HepG2 (cell line): ENCODE measurements around the gene TLX1. TPM values are rescaled to one million over a fixed set of nuclear protein-coding genes. Genes with fewer than 3 reads are reported as not detected.

ENCODE experiments used
- ATAC-seq: fragments of 200-7000 bp; cut with Tn5 transposase; 3 replicates; pipeline ENCODE4 v1.9.1; 2020; ENCODE audit warnings: mild to moderate bottlenecking, moderate library complexity
- BruUV-seq: library from RNA; stranded (reverse); fragments of 400-500 nt; replicated peaks from 2 replicates; lab custom pipeline; 2021; lab: Mats Ljungman, UMichigan
- CTCF ChIA-PET: fragments of 300-600 bp; formaldehyde crosslinking; extraction: SDS; loops from one replicate; lab custom pipeline; 2021; ENCODE audit warnings: low total read pairs, inconsistent platforms, low intra/inter-chr PET ratio; lab: Yijun Ruan, JAX
- POLR2A ChIA-PET: fragments of 350-600 bp; sonication (Branson Sonifier 250); formaldehyde crosslinking; loops from one replicate; lab custom pipeline; 2020; ENCODE audit warnings: antibody characterized with exemption, inconsistent platforms; lab: Yijun Ruan, JAX
- DNase-seq: peaks from one replicate; pipeline ENCODE4 v3.0.0-alpha.2; 2015; ENCODE audit warnings: low spot score
- FAIRE-seq: peaks from 3 replicates; lab custom pipeline; 2011; peaks lifted over from hg19 to GRCh38; lab: Jason Lieb, UNC
- H2AFZ ChIP-seq: one replicate; pipeline ENCODE4 v1.6.1; 2011; ENCODE audit warnings: low read length, inconsistent platforms
- H3K27ac ChIP-seq: fragments of 300-600 bp; 3 replicates; pipeline ENCODE4 v1.8.0; 2011; ENCODE audit warnings: mixed run types, mild to moderate bottlenecking, mixed read lengths, low read length, inconsistent platforms; ENCODE audit not compliant: insufficient read depth; ENCODE audit errors: extremely low read length
- H3K27me3 ChIP-seq, 2 experiments: fragments of 200-600 bp in 1 of 2; 2 replicates in 1 of 2; 3 replicates in 1 of 2; pipeline versions ENCODE4 v1.6.0 to v1.8.0; 2011; ENCODE audit warnings: low read length in 2 of 2, mild to moderate bottlenecking in 2 of 2, moderate library complexity in 2 of 2, inconsistent platforms in 1 of 2; ENCODE audit not compliant: insufficient read depth in 2 of 2, control insufficient read depth in 1 of 2
- H3K36me3 ChIP-seq, 2 experiments: fragments of 200-600 bp in 1 of 2; replicated peaks in 1 of 2; 2 replicates in 1 of 2; 3 replicates in 1 of 2; pipeline versions ENCODE4 v1.5.1 to v1.8.0; 2011; ENCODE audit warnings: low read length in 2 of 2, inconsistent platforms in 1 of 2; ENCODE audit not compliant: insufficient read depth in 2 of 2, control insufficient read depth in 1 of 2
- H3K4me1 ChIP-seq: 2 replicates; pipeline ENCODE4 v1.5.1; 2012; ENCODE audit warnings: low read length, inconsistent platforms; ENCODE audit not compliant: insufficient read depth
- H3K4me2 ChIP-seq: 2 replicates; pipeline ENCODE4 v1.6.0; 2011; ENCODE audit warnings: low read depth, low read length, inconsistent platforms
- H3K4me3 ChIP-seq, 3 experiments: fragments of 200-600 bp in 1 of 3; sonication (generic), shearing (Covaris generic) in 1 of 3; replicated peaks in 1 of 3; 2 replicates each; pipeline ENCODE4 v1.5.1; 2011 to 2016; ENCODE audit warnings: low read length in 3 of 3, inconsistent platforms in 2 of 3, low read depth in 2 of 3, mild to moderate bottlenecking in 2 of 3, control low read depth in 1 of 3, mixed read lengths in 1 of 3; ENCODE audit not compliant: insufficient read depth in 1 of 3
- H3K79me2 ChIP-seq: one replicate; pipeline ENCODE4 v1.6.1; 2011; ENCODE audit warnings: low read length, inconsistent platforms; ENCODE audit not compliant: insufficient read depth
- H3K9ac ChIP-seq: 2 replicates; pipeline ENCODE4 v1.6.0; 2011; ENCODE audit warnings: mild to moderate bottlenecking, low read depth, low read length, inconsistent platforms; ENCODE audit not compliant: insufficient read depth
- H3K9me3 ChIP-seq: 2 replicates; pipeline ENCODE4 v1.5.1; 2012; ENCODE audit warnings: mild to moderate bottlenecking, low read length
- H4K20me1 ChIP-seq: 2 replicates; pipeline ENCODE4 v1.6.0; 2011; ENCODE audit warnings: inconsistent platforms, mild to moderate bottlenecking, low read length, moderate library complexity; ENCODE audit not compliant: insufficient read depth
- BRF2 ChIP-seq: sonication (generic); formaldehyde crosslinking; IDR thresholded peaks from 2 replicates; pipeline ENCODE4 v1.8.1; 2022; ENCODE audit warnings: mild to moderate bottlenecking, missing genetic modification reagents
- EP300 ChIP-seq, 3 experiments: sonication (generic) in 1 of 3; formaldehyde crosslinking in 1 of 3; IDR thresholded peaks; 2 replicates each; pipeline versions ENCODE4 v1.5.1 to v1.6.1; 2011 to 2020; ENCODE audit warnings: low read depth in 2 of 3, low read length in 2 of 3, borderline replicate concordance in 1 of 3, improper control_type of control experiment in 1 of 3, mild to moderate bottlenecking in 1 of 3, missing genetic modification reagents in 1 of 3, moderate library complexity in 1 of 3
- FLYWCH1 ChIP-seq: sonication (generic); formaldehyde crosslinking; IDR thresholded peaks from 2 replicates; pipeline ENCODE4 v1.8.1; 2023; ENCODE audit warnings: mild to moderate bottlenecking, missing genetic modification reagents
- MYC ChIP-seq: sonication (generic); formaldehyde crosslinking; IDR thresholded peaks from 2 replicates; pipeline ENCODE4 v1.9.0; 2021; ENCODE audit warnings: missing genetic modification reagents, borderline replicate concordance
- NCOA1 ChIP-seq: sonication (generic); formaldehyde crosslinking; IDR thresholded peaks from 2 replicates; pipeline ENCODE4 v1.9.0; 2021; ENCODE audit warnings: missing genetic modification reagents
- NFRKB ChIP-seq: fragments of 450-650 bp; IDR thresholded peaks from 2 replicates; pipeline ENCODE4 v1.6.1; 2017
- RAD21 ChIP-seq: fragments of 450-650 bp; formaldehyde crosslinking; IDR thresholded peaks from 2 replicates; pipeline ENCODE4 v1.5.0; 2020; ENCODE audit warnings: mild to moderate bottlenecking
- SIN3B ChIP-seq: fragments of 150-350 bp; IDR thresholded peaks from 2 replicates; pipeline ENCODE4 v1.6.1; 2014; ENCODE audit warnings: low read length
- SMC3 ChIP-seq: IDR thresholded peaks from 2 replicates; pipeline ENCODE4 v1.6.1; 2011; ENCODE audit warnings: low read length, improper control_type of control experiment
- TARDBP ChIP-seq: sonication (generic); formaldehyde crosslinking; IDR thresholded peaks from 2 replicates; pipeline ENCODE4 v1.8.0; 2022; ENCODE audit warnings: mild to moderate bottlenecking, missing genetic modification reagents
- ZFP91 ChIP-seq: sonication (generic); formaldehyde crosslinking; IDR thresholded peaks from 2 replicates; pipeline ENCODE4 v1.9.0; 2022; ENCODE audit warnings: missing genetic modification reagents, mild to moderate bottlenecking, borderline replicate concordance
- ZNF687 ChIP-seq: sonication (generic); formaldehyde crosslinking; IDR thresholded peaks from 2 replicates; pipeline ENCODE4 v1.5.1; 2020; ENCODE audit warnings: mild to moderate bottlenecking, missing genetic modification reagents, moderate library complexity
- ZNF792 ChIP-seq: IDR thresholded peaks from 2 replicates; pipeline ENCODE4 v1.6.1; 2016
- WGBS: methylation state at CpG from one replicate; pipeline ENCODE4 v1.1.6; 2017; ENCODE audit warnings: low lambda C conversion rate; 5-methylcytosine and 5-hydroxymethylcytosine counted together
- in situ Hi-C: cut with HindIII; loops from 2 replicates; pipeline ENCODE4 v1.10.0; 2017; ENCODE audit warnings: low pct_unique_long_range_greater_than_20kb; ENCODE audit not compliant: extremely low pct_ligation_motif_present
- intact Hi-C: fragments of 100-400 bp; cut with micrococcal nuclease; formaldehyde crosslinking; loops from one replicate; pipeline ENCODE4 v1.10.0; 2022; ENCODE audit not compliant: unreplicated experiment
- polyA plus RNA-seq, 8 experiments: library from polyadenylated mRNA; depleted of rRNA in 3 of 8; stranded (reverse) in 7 of 8; unstranded in 1 of 8; fragments of >200 nt; fragmentation: Illumina TruSeq in 4 of 8; extraction: Trizol in 4 of 8; gene quantifications; 2 replicates each; pipeline versions ENCODE4 v1.2.1 to v1.2.3, GENCODE V29; 2011 to 2016; ENCODE audit warnings: low read depth in 4 of 8, missing spikeins in 1 of 8, mixed read lengths in 1 of 8; ENCODE audit not compliant: insufficient read depth in 1 of 8
- total RNA-seq, 5 experiments: library from RNA; depleted of rRNA; stranded (reverse); fragments of >200 nt; fragmentation: Illumina TruSeq; extraction: Trizol; gene quantifications; 2 replicates each; pipeline ENCODE4 v1.2.3, GENCODE V29; 2016; ENCODE audit warnings: low read depth in 1 of 5
- TF ChIP-seq, protein P1 (sequence below): sonication (generic); formaldehyde crosslinking; IDR thresholded peaks from 2 replicates; pipeline ENCODE4 v1.5.0; 2020; ENCODE audit warnings: mild to moderate bottlenecking, missing genetic modification reagents, moderate library complexity

Gene TLX1
- total and polyA plus RNA-seq, 2 of the 13 experiments (the other 11 are each of a cell fraction or from before 2014, with no cell fraction given): 0.07 to 0.26 TPM

DNA sequence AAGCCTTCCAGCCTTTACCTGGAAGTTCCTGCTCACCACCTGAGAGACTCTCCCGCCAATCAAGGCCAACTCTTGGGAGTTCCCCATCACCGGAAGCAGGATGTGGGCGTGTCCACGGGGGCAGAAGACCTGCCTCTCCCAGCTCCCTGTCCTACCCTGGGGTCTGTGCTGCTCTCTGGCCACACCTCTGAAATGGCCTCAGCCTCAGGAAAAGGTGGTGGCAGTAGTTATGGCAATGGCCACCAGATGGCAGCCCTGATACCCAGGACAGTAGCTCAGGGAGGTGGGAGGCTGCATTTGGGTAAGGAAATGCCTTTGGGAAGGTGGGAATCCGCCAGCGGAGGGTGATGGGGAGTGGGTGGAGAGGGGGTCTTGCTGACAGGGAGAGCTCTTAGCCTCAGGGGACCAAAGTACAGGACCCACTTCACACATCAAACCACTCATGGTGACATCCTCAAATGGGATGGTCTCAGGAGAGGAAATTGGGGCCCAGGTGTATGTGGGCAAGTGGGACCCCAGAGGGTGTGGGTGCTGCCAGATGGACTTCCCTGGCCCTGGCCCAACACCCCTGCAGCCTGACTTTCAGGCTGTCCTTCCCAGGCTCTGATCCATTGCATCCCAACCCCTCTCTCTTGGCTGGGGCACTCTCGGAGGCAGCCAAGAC lies 35.4 kb upstream of the TLX1 start:
- BruUV-seq: no TSS peak
- POLR2A ChIA-PET: interaction anchor here (1.5 to 1.8 kb wide), 2 partner anchors 17 to 46 kb away, joined by 13 to 17 read pairs; no protein-coding TSS in a partner anchor
- Histone ChIP-seq H3K9ac (no peak overlapping the region), H3K4me2 (no peak overlapping the region), H4K20me1 (no peaks in the 10 kb centered on the region), H3K4me3 (no peak overlapping the region), H3K79me2 (no peaks in the 10 kb centered on the region), H3K4me1 (peaks cover 22% of the 10 kb centered on the region), H3K9me3 (no peaks in the 10 kb centered on the region), H2AFZ (no peak overlapping the region), H3K36me3 (no peaks in the 10 kb centered on the region), H3K27ac (no peak overlapping the region), H3K27me3 (peaks cover 7 to 65% of the 10 kb centered on the region in 2 experiments; a peak in 4 of 5 replicates)
- 0% methylated on average over 2 of the region's 7 CpGs for WGBS
- peak; percentile 81 for FAIRE-seq
- in situ Hi-C loops: loop anchor here (5.0 kb wide), 1 partner anchor 47 kb away; no protein-coding TSS in a partner anchor
- ATAC-seq: peak; percentile 85
- intact Hi-C loops: loop anchor here (1.0 kb wide), 1 partner anchor 47 kb away; no protein-coding TSS in a partner anchor
- peak; percentile 66 for DNase-seq
- CTCF ChIA-PET: interaction anchor here (1.1 to 3.1 kb wide), 2 partner anchors 46 to 54 kb away, joined by 3 to 65 read pairs; no protein-coding TSS in a partner anchor
- TF ChIP-seq EP300 (IDR thresholded peaks at IDR 0.05; ENCODE audit: low read depth in 2 of 2, low read length in 2 of 2): 0 out of 4 replicates have a peak, but pooled peaks of 1 of the 2 experiments have one; percentile 9
- no peak for TF ChIP-seq EP300 (CRISPR knock-in tag; IDR thresholded peaks at IDR 0.05; ENCODE audit: borderline replicate concordance)
- TF ChIP-seq TARDBP (CRISPR knock-in tag): no peak
- no peak for TF ChIP-seq ZNF792
- TF ChIP-seq, protein P1, sequence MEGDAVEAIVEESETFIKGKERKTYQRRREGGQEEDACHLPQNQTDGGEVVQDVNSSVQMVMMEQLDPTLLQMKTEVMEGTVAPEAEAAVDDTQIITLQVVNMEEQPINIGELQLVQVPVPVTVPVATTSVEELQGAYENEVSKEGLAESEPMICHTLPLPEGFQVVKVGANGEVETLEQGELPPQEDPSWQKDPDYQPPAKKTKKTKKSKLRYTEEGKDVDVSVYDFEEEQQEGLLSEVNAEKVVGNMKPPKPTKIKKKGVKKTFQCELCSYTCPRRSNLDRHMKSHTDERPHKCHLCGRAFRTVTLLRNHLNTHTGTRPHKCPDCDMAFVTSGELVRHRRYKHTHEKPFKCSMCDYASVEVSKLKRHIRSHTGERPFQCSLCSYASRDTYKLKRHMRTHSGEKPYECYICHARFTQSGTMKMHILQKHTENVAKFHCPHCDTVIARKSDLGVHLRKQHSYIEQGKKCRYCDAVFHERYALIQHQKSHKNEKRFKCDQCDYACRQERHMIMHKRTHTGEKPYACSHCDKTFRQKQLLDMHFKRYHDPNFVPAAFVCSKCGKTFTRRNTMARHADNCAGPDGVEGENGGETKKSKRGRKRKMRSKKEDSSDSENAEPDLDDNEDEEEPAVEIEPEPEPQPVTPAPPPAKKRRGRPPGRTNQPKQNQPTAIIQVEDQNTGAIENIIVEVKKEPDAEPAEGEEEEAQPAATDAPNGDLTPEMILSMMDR (CRISPR knock-in tag): peak; percentile 97
- TF ChIP-seq SMC3: peak; percentile 95
- peak; percentile 16; the same call in 1 of the 2 replicates for TF ChIP-seq ZFP91 (CRISPR knock-in tag)
- TF ChIP-seq NCOA1 (CRISPR knock-in tag): no peak
- no peak for TF ChIP-seq MYC (CRISPR knock-in tag)
- no peak for TF ChIP-seq NFRKB
- TF ChIP-seq BRF2 (CRISPR knock-in tag): no peak
- TF ChIP-seq SIN3B: no peak
- TF ChIP-seq RAD21 (CRISPR knock-in tag): peak; percentile 89
- TF ChIP-seq FLYWCH1 (CRISPR knock-in tag): no peak
- peak; percentile 24; the same call in 1 of the 2 replicates for TF ChIP-seq ZNF687 (CRISPR knock-in tag)
